ENCODE results near the gene CPNE4. TPM values are rescaled to one million over a fixed set of nuclear protein-coding genes. Genes with fewer than 3 reads are reported as not detected.

The CPNE4 gene
- total and polyA plus RNA-seq, 2 donors (not counting 3 experiments of a cell fraction or from before 2014, with no cell fraction given) = not detected

GRCh38 chr3:131568460-131568859, 466.4 kb downstream of the CPNE4 start:
- H3K9me1 ChIP-seq (replicated peaks; ENCODE audit: control insufficient read depth, extremely low read depth, insufficient read depth, low read length) = no peaks in the 10 kb centered on the region
- H3K9me3 ChIP-seq (replicated peaks; ENCODE audit: control insufficient read depth, insufficient read depth, low read length) = no peaks in the 10 kb centered on the region
- no TSS peak for BruUV-seq (replicated peaks)
- H4K20me1 ChIP-seq (replicated peaks; ENCODE audit: control insufficient read depth, extremely low read depth, insufficient read depth, low read length) = no peaks in the 10 kb centered on the region
- no peak overlapping the region for H3K9ac ChIP-seq (replicated peaks; ENCODE audit: extremely low read depth, insufficient read depth, low read length)
- dilution Hi-C loops (cut with MboI; ENCODE audit: extremely low pct_ligation_motif_present, low sequenced_read_pairs) (no loop called here), intact Hi-C loops (cut with micrococcal nuclease) (no loop called here)
- H3K4me2 ChIP-seq (ENCODE audit: insufficient read depth, low read length) = no peak overlapping the region
- H3K36me3 ChIP-seq (ENCODE audit: control insufficient read depth in 2 of 2, extremely low read depth in 1 of 2, insufficient read depth in 2 of 2, low read length in 2 of 2) = no peaks in the 10 kb centered on the region
- ChIA-PET CTCF (interaction anchor here (0.8 to 1.8 kb wide), 3 partner anchors 9 to 30 kb away, joined by 3 to 5 read pairs (median 3); no protein-coding TSS in a partner anchor), POLR2A (no interaction called here)
- H3K27ac ChIP-seq (ENCODE audit: insufficient read depth, low read depth, low read length) = no peak overlapping the region
- no peak overlapping the region for H3K4me3 ChIP-seq (replicated peaks in 1 of 3; ENCODE audit: insufficient read depth in 1 of 3, low read depth in 1 of 3, low read length in 3 of 3)
- DNase-seq (ENCODE audit: low read depth, low spot score) (no peak), FAIRE-seq (no peak)
- H3K4me1 ChIP-seq (ENCODE audit: control insufficient read depth, extremely low read depth, insufficient read depth, low read length) = no peaks in the 10 kb centered on the region
- H2AFZ ChIP-seq (ENCODE audit: low read depth, low read length) = no peak overlapping the region
- H3K79me2 ChIP-seq (ENCODE audit: control insufficient read depth, insufficient read depth, low read length) = no peaks in the 10 kb centered on the region
- TF ChIP-seq EZH2 (IDR thresholded peaks at IDR 0.05; ENCODE audit: borderline replicate concordance, low read depth, low read length, severe bottlenecking) (no peak), GATA2 (IDR thresholded peaks at IDR 0.05; ENCODE audit: insufficient read depth, insufficient read length, low read depth, low read length) (no peak), CTCF (IDR thresholded peaks at IDR 0.05; ENCODE audit: extremely low read depth in 1 of 2, insufficient read depth in 1 of 2, low read depth in 1 of 2, low read length in 2 of 2) (no peak), POLR2A (IDR thresholded peaks at IDR 0.05; ENCODE audit: low read depth, low read length) (no peak), MYC (IDR thresholded peaks at IDR 0.05; ENCODE audit: low read depth, low read length) (no peak), JUN (IDR thresholded peaks at IDR 0.05; ENCODE audit: borderline replicate concordance, insufficient read depth, insufficient read length, low read depth) (no peak), POLR2AphosphoS5 (IDR thresholded peaks at IDR 0.05; ENCODE audit: insufficient read depth, low read depth, low read length) (no peak), FOS (IDR thresholded peaks at IDR 0.05; ENCODE audit: borderline replicate concordance, insufficient read depth, low read length) (no peak), MAX (IDR thresholded peaks at IDR 0.05; ENCODE audit: insufficient read depth, insufficient read length) (no peak)
- peaks cover 0 to 4% of the 10 kb centered on the region in 2 experiments for H3K27me3 ChIP-seq (ENCODE audit: control insufficient read depth in 2 of 2, insufficient read depth in 2 of 2, low read length in 2 of 2)

All from endothelial cell of umbilical vein (primary cell).